Cardiac muscle cell (in vitro differentiated cells and primary cell): ENCODE data around the gene PNMT. TPM values are rescaled to one million over a fixed set of nuclear protein-coding genes. Genes with fewer than 3 reads are reported as not detected.
"Not testable (repeated sequence)": the region's sequence is repeated elsewhere in the genome, so short reads cannot be mapped to it uniquely, and the experiment has no call there.

Experiments used
- DNase-seq, 2 donors: peaks; one replicate each; pipeline versions ENCODE4 v3.0.0 to v3.0.0-alpha.2; 2010 to 2017; ENCODE audit warnings: low read depth in 1 of 2, low spot score in 1 of 2
- H3K27ac ChIP-seq: fragments of 200-600 bp; sonication (generic); 2 replicates; pipeline ENCODE4 v1.5.1; 2016
- H3K27me3 ChIP-seq: fragments of 200-600 bp; sonication (generic); 2 replicates; pipeline ENCODE4 v1.6.0; 2016; ENCODE audit warnings: control low read depth
- H3K36me3 ChIP-seq: fragments of 200-600 bp; sonication (generic); 2 replicates; pipeline ENCODE4 v1.5.1; 2016; ENCODE audit warnings: control low read depth
- H3K4me1 ChIP-seq: fragments of 200-600 bp; sonication (generic); 2 replicates; pipeline ENCODE4 v1.8.1; 2017; ENCODE audit warnings: low read depth, mild to moderate bottlenecking, mixed run types
- H3K4me3 ChIP-seq: fragments of 200-600 bp; sonication (generic); 2 replicates; pipeline ENCODE4 v1.5.1; 2016; ENCODE audit warnings: mild to moderate bottlenecking
- H3K9me3 ChIP-seq: fragments of 200-600 bp; sonication (generic); 2 replicates; pipeline ENCODE4 v1.5.1; 2017; ENCODE audit warnings: low read depth, mild to moderate bottlenecking, control low read depth
- polyA plus RNA-seq: library from polyadenylated mRNA; unstranded; fragments of >200 nt; fragmentation: Nextera tagmentation; extraction: Ambion mirVana; gene quantifications from 2 replicates; pipeline ENCODE4 v1.2.1, GENCODE V29; 2016
- total RNA-seq: library from RNA; depleted of rRNA; stranded (reverse); fragments of >200 nt; gene quantifications from 2 replicates; pipeline ENCODE4 v1.2.3, GENCODE V29; 2016
- TF ChIP-seq, protein P1 (sequence below): IDR thresholded peaks from 2 replicates; pipeline ENCODE4 v1.5.1; 2012; ENCODE audit warnings: low read depth, mild to moderate bottlenecking, low read length

Gene PNMT
- total and polyA plus RNA-seq, 2 experiments from 2014 or later: 14.7 to 27.2 TPM

DNA sequence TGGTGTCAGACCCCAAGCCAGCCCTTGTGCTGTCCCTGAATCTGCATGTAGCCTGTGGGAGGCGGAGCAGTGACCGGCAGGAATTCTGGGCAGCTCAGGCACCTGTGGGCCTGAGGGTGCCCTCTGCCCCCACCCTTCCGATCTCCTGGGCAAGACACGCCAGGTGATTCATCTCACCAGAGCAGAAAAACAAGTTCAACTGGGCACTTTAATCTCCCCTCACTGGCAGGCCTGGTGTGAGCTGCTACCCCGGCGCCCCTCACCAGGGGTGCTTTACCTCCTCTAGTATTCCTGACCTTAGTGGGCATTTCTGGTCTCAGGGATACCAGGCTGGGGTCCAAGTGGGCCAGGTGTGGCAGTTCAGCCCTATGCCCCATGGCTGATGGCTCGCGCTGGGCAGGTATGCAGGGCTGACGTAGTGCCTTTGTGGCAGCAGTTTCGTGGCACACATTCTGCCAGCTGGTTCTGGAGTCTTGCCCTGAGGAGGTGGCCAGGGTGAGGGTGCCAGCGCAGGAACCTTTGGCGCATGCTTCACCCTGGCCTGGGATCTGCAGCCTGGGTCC, 37.6 kb downstream of the PNMT start:
- Histone ChIP-seq H3K27me3 (no peaks in the 10 kb centered on the region), H3K36me3 (peaks cover 40% of the 10 kb centered on the region), H3K4me1 (peaks cover 48% of the 10 kb centered on the region), H3K4me3 (no peak overlapping the region), H3K27ac (peak overlapping the region; percentile 93), H3K9me3 (no peaks in the 10 kb centered on the region)
- DNase-seq: no peak
- TF ChIP-seq, protein P1, sequence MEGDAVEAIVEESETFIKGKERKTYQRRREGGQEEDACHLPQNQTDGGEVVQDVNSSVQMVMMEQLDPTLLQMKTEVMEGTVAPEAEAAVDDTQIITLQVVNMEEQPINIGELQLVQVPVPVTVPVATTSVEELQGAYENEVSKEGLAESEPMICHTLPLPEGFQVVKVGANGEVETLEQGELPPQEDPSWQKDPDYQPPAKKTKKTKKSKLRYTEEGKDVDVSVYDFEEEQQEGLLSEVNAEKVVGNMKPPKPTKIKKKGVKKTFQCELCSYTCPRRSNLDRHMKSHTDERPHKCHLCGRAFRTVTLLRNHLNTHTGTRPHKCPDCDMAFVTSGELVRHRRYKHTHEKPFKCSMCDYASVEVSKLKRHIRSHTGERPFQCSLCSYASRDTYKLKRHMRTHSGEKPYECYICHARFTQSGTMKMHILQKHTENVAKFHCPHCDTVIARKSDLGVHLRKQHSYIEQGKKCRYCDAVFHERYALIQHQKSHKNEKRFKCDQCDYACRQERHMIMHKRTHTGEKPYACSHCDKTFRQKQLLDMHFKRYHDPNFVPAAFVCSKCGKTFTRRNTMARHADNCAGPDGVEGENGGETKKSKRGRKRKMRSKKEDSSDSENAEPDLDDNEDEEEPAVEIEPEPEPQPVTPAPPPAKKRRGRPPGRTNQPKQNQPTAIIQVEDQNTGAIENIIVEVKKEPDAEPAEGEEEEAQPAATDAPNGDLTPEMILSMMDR: no peak

DNA sequence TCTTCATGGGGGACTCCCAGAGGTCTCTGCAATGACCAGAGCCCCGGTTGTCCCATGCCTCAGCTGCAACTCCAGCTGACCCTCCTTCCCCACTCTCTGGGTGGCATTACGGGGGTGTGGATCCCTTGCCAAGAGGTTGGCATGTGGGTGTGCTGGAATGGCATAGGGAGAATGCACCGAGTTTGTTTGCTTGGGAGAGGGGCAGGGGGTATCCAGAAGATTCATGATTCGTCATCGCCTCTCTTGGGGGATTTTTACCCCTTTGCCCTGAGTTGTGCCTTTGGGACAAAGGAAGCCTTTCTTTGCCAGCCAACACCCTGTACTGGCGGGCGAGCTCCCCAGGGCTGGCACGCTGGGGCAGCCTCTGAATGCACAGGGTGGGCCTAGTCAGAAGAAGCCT, 38.1 kb downstream of the PNMT start:
- Histone ChIP-seq H3K27ac (peak overlapping the region; percentile 93), H3K36me3 (peaks cover 45% of the 10 kb centered on the region), H3K4me3 (no peak overlapping the region), H3K4me1 (peaks cover 46% of the 10 kb centered on the region), H3K27me3 (no peaks in the 10 kb centered on the region), H3K9me3 (no peaks in the 10 kb centered on the region)
- TF ChIP-seq, protein P1: no peak
- DNase-seq: no peak

DNA sequence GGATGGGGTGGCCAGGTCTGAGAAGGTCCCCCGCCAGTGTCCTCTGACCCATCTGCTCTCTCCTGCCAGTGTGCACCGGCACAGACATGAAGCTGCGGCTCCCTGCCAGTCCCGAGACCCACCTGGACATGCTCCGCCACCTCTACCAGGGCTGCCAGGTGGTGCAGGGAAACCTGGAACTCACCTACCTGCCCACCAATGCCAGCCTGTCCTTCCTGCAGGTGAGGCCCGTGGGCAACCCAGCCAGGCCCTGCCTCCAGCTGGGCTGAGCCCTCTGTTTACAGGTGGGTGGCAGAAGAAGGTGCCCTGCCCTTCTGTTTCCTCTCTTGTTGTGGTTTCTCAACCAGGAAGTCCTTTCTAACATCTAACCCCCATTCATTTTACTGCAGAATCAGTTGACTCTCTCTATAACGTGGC, 38.7 kb downstream of the PNMT start:
- H3K27ac ChIP-seq: peak overlapping the region; percentile 93
- H3K4me1 ChIP-seq: peaks cover 41% of the 10 kb centered on the region
- H3K27me3 ChIP-seq: no peaks in the 10 kb centered on the region
- H3K9me3 ChIP-seq: no peaks in the 10 kb centered on the region
- peaks cover 50% of the 10 kb centered on the region for H3K36me3 ChIP-seq
- TF ChIP-seq, protein P1: no peak
- no peak overlapping the region for H3K4me3 ChIP-seq
- no peak for DNase-seq

DNA sequence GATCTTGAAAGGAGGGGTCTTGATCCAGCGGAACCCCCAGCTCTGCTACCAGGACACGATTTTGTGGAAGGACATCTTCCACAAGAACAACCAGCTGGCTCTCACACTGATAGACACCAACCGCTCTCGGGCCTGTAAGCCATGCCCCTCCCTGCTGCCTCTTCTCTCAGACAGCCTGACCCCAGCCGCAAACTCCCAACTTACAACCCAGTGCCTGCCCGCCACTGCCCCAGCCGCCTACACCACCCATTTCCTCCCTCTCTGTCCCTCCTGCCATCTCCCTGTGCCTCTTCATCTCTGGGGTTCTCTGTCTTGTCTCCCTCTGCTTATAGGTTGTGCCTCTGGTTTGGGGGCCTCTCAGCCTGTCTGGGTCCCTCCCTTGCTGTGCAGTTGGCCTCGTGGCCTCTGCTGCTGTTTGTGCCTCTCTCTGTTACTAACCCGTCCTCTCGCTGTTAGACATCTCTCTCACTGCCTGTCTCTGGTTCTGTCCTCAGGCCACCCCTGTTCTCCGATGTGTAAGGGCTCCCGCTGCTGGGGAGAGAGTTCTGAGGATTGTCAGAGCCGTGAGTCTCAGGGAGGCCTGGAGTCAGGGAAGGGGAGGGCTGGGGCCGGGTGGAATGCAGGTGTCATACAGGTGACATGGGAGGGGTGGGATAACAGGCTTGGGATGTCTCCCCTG, 41.2 kb downstream of the PNMT start:
- Histone ChIP-seq H3K4me3 (no peak overlapping the region), H3K36me3 (peaks cover 73% of the 10 kb centered on the region), H3K27ac (no peak overlapping the region), H3K27me3 (no peaks in the 10 kb centered on the region), H3K4me1 (peaks cover 16% of the 10 kb centered on the region), H3K9me3 (no peaks in the 10 kb centered on the region)
- no peak for DNase-seq
- TF ChIP-seq, protein P1: no peak

DNA sequence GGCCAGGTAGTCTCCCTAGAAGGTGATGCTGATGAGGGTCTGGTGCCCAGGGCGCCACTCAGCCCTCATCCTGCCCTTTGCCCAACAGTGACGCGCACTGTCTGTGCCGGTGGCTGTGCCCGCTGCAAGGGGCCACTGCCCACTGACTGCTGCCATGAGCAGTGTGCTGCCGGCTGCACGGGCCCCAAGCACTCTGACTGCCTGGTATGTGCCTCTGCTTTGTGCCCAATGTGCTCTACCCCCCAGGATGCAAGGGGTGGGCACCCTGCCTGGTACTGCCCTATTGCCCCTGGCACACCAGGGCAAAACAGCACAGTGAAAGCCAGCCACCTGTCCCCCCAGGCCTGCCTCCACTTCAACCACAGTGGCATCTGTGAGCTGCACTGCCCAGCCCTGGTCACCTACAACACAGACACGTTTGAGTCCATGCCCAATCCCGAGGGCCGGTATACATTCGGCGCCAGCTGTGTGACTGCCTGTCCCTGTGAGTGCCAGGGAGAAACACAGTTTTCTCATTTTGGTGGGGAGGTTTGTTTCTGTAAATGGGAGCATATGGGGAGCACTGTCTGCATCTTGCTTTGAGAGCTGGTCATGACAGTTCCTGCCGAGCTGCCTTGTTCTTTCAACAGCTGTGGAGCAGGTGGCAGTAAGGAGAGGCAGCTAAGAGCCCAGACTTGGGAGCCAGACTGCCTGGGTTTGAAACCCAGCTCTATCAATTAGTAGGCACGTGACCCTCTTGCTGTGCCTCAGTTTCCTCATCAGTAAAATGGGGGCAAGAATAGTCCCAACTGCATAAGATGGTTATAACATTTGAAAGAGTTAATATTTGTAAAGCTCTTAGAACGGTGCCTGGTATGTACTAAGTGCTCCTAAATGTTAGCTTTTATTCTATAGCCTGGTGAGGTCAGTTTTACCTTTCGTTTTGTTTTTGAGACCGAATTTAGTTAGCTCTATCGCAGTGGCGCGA, 42.0 kb downstream of the PNMT start:
- TF ChIP-seq, protein P1: no peak
- Histone ChIP-seq H3K27ac (no peak overlapping the region), H3K4me3 (no peak overlapping the region), H3K27me3 (no peaks in the 10 kb centered on the region), H3K4me1 (peaks cover 7% of the 10 kb centered on the region), H3K9me3 (no peaks in the 10 kb centered on the region), H3K36me3 (peaks cover 79% of the 10 kb centered on the region)
- DNase-seq: no peak

DNA sequence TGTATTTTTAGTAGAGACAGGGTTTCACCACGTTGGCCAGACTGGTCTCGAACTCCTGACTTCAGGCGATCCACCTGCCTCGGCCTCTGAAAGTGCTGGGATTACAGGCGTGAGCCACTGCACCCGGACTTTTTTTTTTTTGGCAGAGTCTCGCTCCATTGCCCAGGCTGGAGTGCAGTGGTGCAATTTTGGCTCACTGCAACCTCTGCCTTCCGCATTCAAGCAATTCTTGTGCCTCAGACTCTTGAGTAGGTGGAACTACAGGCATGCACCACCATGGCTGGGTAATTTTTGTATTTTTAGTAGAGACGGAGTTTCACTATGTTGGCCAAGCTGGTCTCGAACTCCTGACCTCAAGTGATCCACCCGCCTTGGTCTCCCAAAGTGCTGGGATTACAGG, 42.8 kb downstream of the PNMT start:
- H3K36me3 ChIP-seq: peaks cover 87% of the 10 kb centered on the region
- H3K9me3 ChIP-seq, H3K27ac ChIP-seq, H3K4me1 ChIP-seq, DNase-seq, H3K4me3 ChIP-seq, H3K27me3 ChIP-seq: not testable (repeated sequence)
